ENCODE results near the gene FAM167B. TPM values are rescaled to one million over a fixed set of nuclear protein-coding genes. Genes with fewer than 3 reads are reported as not detected.

The FAM167B gene
- polyA plus RNA-seq, 1 of the 3 experiments (the other 2 are of a cell fraction): 1.2 TPM

- Histone ChIP-seq H3K27ac (ENCODE audit: low read depth in 2 of 2, low read length in 1 of 2) (no peak overlapping the region), H3K4me1 (ENCODE audit: control insufficient read depth in 1 of 2, insufficient read depth in 2 of 2, low read depth in 1 of 2, low read length in 1 of 2) (peaks cover 0 to 2% of the 10 kb centered on the region in 2 experiments; a peak in 1 of 4 replicates), H2AFZ (ENCODE audit: low read depth) (no peak overlapping the region), H3K9ac (no peak overlapping the region), H4K20me1 (ENCODE audit: insufficient read depth) (no peaks in the 10 kb centered on the region), H3K9me2 (no peaks in the 10 kb centered on the region), H3K27me3 (ENCODE audit: insufficient read depth) (no peaks in the 10 kb centered on the region), H3K9me3 (no peaks in the 10 kb centered on the region), H3K4me3 (ENCODE audit: low read depth in 2 of 2, low read length in 1 of 2) (no peak overlapping the region), H3K36me3 (replicated peaks in 1 of 2; ENCODE audit: control insufficient read depth in 1 of 2, insufficient read depth in 2 of 2, low read length in 1 of 2) (no peaks in the 10 kb centered on the region), H3F3A (replicated peaks; ENCODE audit: insufficient read depth) (no peaks in the 10 kb centered on the region), H3K79me2 (ENCODE audit: insufficient read depth) (no peaks in the 10 kb centered on the region), H3K4me2 (no peak overlapping the region)
- TF ChIP-seq MEF2A (IDR thresholded peaks at IDR 0.05; ENCODE audit: borderline replicate concordance, low read depth): no peak
- TF ChIP-seq EP300 (IDR thresholded peaks at IDR 0.05; ENCODE audit: borderline replicate concordance in 1 of 2, low read depth in 1 of 2, low read length in 1 of 2): no peak
- ChIA-PET POLR2A (interaction anchor here (1.0 kb wide), 1 partner anchor 60 kb away, joined by 3 read pairs; no protein-coding TSS in a partner anchor), CTCF (interaction anchor here (0.9 kb wide), 2 partner anchors 19 to 25 kb away, joined by 3 read pairs; no protein-coding TSS in a partner anchor)
- WGBS (ENCODE audit: low lambda C conversion rate): 51% methylated on average over 10 of the region's 10 CpGs
- DNase-seq: no peak
These were observed 26.6 kb downstream of the FAM167B start for GRCh38 chr1:32273391-32274208.

DNA sequence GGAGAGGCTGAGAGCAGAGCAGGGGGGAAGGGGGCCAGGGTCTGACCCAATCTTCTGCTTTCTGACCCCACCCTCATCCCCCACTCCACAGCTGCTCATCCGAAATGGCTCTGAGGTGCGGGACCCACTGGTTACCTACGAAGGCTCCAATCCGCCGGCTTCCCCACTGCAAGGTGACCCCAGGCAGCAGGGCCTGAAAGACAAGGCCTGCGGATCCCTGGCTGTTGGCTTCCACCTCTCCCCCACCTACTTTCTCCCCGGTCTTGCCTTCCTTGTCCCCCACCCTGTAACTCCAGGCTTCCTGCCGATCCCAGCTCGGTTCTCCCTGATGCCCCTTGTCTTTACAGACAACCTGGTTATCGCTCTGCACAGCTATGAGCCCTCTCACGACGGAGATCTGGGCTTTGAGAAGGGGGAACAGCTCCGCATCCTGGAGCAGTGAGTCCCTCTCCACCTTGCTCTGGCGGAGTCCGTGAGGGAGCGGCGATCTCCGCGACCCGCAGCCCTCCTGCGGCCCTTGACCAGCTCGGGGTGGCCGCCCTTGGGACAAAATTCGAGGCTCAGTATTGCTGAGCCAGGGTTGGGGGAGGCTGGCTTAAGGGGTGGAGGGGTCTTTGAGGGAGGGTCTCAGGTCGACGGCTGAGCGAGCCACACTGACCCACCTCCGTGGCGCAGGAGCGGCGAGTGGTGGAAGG, 27.8 kb downstream of the FAM167B start:
- Histone ChIP-seq H3K36me3 (replicated peaks in 1 of 2; ENCODE audit: control insufficient read depth in 1 of 2, insufficient read depth in 2 of 2, low read length in 1 of 2) (no peaks in the 10 kb centered on the region), H3K9ac (no peak overlapping the region), H3K4me2 (no peak overlapping the region), H3K9me2 (no peaks in the 10 kb centered on the region), H2AFZ (ENCODE audit: low read depth) (no peak overlapping the region), H3K27me3 (ENCODE audit: insufficient read depth) (no peaks in the 10 kb centered on the region), H4K20me1 (ENCODE audit: insufficient read depth) (no peaks in the 10 kb centered on the region), H3K79me2 (ENCODE audit: insufficient read depth) (no peaks in the 10 kb centered on the region), H3K4me1 (ENCODE audit: control insufficient read depth in 1 of 2, insufficient read depth in 2 of 2, low read depth in 1 of 2, low read length in 1 of 2) (peaks cover 0 to 2% of the 10 kb centered on the region in 2 experiments; a peak in 1 of 4 replicates), H3K27ac (ENCODE audit: low read depth in 2 of 2, low read length in 1 of 2) (no peak overlapping the region), H3K9me3 (no peaks in the 10 kb centered on the region), H3F3A (replicated peaks; ENCODE audit: insufficient read depth) (no peaks in the 10 kb centered on the region), H3K4me3 (ENCODE audit: low read depth in 2 of 2, low read length in 1 of 2) (no peak overlapping the region)
- ChIA-PET POLR2A (no interaction called here), CTCF (interaction anchor here (0.9 kb wide), 1 partner anchor 26 kb away, joined by 3 read pairs; no protein-coding TSS in a partner anchor)
- WGBS (ENCODE audit: low lambda C conversion rate): 92% methylated on average over 29 of the region's 31 CpGs
- TF ChIP-seq, protein P1, sequence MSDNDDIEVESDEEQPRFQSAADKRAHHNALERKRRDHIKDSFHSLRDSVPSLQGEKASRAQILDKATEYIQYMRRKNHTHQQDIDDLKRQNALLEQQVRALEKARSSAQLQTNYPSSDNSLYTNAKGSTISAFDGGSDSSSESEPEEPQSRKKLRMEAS (IDR thresholded peaks at IDR 0.05; ENCODE audit: low read depth): no peak
- TF ChIP-seq EP300 (IDR thresholded peaks at IDR 0.05; ENCODE audit: borderline replicate concordance in 1 of 2, low read depth in 1 of 2, low read length in 1 of 2): no peak
- no peak for TF ChIP-seq FOSL2 (IDR thresholded peaks at IDR 0.05; ENCODE audit: borderline replicate concordance, low read depth)
- no peak for TF ChIP-seq REST (IDR thresholded peaks at IDR 0.05; ENCODE audit: low read depth, low read length)
- TF ChIP-seq MEF2A (IDR thresholded peaks at IDR 0.05; ENCODE audit: borderline replicate concordance, low read depth): no peak
- no peak for TF ChIP-seq EZH2phosphoT487 (IDR thresholded peaks at IDR 0.05; ENCODE audit: borderline replicate concordance, low read depth)
- no peak for TF ChIP-seq RCOR1 (IDR thresholded peaks at IDR 0.05; ENCODE audit: low read length)
- TF ChIP-seq SIN3A (IDR thresholded peaks at IDR 0.05; ENCODE audit: borderline replicate concordance, low read depth, low read length): no peak
- no peak for TF ChIP-seq ZBTB33 (IDR thresholded peaks at IDR 0.05; ENCODE audit: borderline replicate concordance, low read depth)
- no peak for TF ChIP-seq NRF1 (IDR thresholded peaks at IDR 0.05; ENCODE audit: low read depth, low read length)
- no peak for TF ChIP-seq MXI1 (IDR thresholded peaks at IDR 0.05; ENCODE audit: low read depth, low read length)
- no peak for TF ChIP-seq ELF1 (IDR thresholded peaks at IDR 0.05)
- DNase-seq: no peak
